Karpas-422 (cell line): ENCODE data around the gene SYT1. TPM values are rescaled to one million over a fixed set of nuclear protein-coding genes. Genes with fewer than 3 reads are reported as not detected.

Experiments used
- DNase-seq: peaks from one replicate; pipeline ENCODE4 v3.0.0-alpha.2; 2015
- H2AFZ ChIP-seq: fragments of 200-600 bp; sonication (generic); 2 replicates; pipeline ENCODE4 v1.6.1; 2014; ENCODE audit warnings: antibody characterized with exemption, low read length, mixed read lengths
- H3K27ac ChIP-seq: fragments of 200-600 bp; sonication (generic); 2 replicates; pipeline ENCODE4 v1.5.1; 2014; ENCODE audit warnings: mild to moderate bottlenecking, low read length, moderate library complexity
- H3K27me3 ChIP-seq: fragments of 200-600 bp; sonication (generic); 2 replicates; pipeline ENCODE4 v1.6.1; 2014; ENCODE audit warnings: low read length, mixed read lengths
- H3K36me3 ChIP-seq: fragments of 200-600 bp; sonication (generic); 2 replicates; pipeline ENCODE4 v1.6.1; 2014; ENCODE audit warnings: low read length, mixed read lengths; ENCODE audit not compliant: insufficient read depth
- H3K4me1 ChIP-seq: fragments of 200-600 bp; sonication (generic); 2 replicates; pipeline ENCODE4 v1.6.1; 2014; ENCODE audit warnings: mild to moderate bottlenecking, low read length, mixed read lengths
- H3K4me2 ChIP-seq: fragments of 200-600 bp; sonication (generic); 2 replicates; pipeline ENCODE4 v1.6.1; 2014; ENCODE audit warnings: low read length, low read depth, mild to moderate bottlenecking; ENCODE audit not compliant: poor library complexity, severe bottlenecking
- H3K4me3 ChIP-seq: fragments of 200-600 bp; sonication (generic); 2 replicates; pipeline ENCODE4 v1.5.1; 2014; ENCODE audit warnings: mild to moderate bottlenecking, antibody characterized with exemption, low read length, mixed read lengths
- H3K79me2 ChIP-seq: fragments of 200-600 bp; sonication (generic); 2 replicates; pipeline ENCODE4 v1.6.1; 2014; ENCODE audit warnings: mild to moderate bottlenecking, low read length, mixed read lengths
- H3K9ac ChIP-seq: fragments of 200-600 bp; sonication (generic); 2 replicates; pipeline ENCODE4 v1.6.0; 2014; ENCODE audit warnings: low read length
- H3K9me2 ChIP-seq: fragments of 200-600 bp; sonication (generic), shearing (Covaris generic); replicated peaks from 2 replicates; pipeline ENCODE4 v1.6.0; 2014; ENCODE audit warnings: mild to moderate bottlenecking, low read length, moderate library complexity; ENCODE audit not compliant: insufficient read depth
- H3K9me3 ChIP-seq: fragments of 300-700, 200-600 bp; sonication (generic); 2 replicates; pipeline ENCODE4 v1.6.1; 2014; ENCODE audit warnings: low read length, mixed read lengths
- H4K20me1 ChIP-seq: fragments of 200-600 bp; sonication (generic); 2 replicates; pipeline ENCODE4 v1.6.1; 2014; ENCODE audit warnings: mild to moderate bottlenecking, antibody characterized with exemption, low read length, low read depth; ENCODE audit not compliant: insufficient read depth
- total RNA-seq: library from RNA; depleted of rRNA; stranded (reverse); fragments of >200 nt; shearing (Covaris generic); gene quantifications from 2 replicates; pipeline ENCODE4 v1.2.3, GENCODE V29; 2014; ENCODE audit warnings: low replicate concordance

The SYT1 gene
- total RNA-seq, 1 experiment from 2014 or later = not detected

DNA sequence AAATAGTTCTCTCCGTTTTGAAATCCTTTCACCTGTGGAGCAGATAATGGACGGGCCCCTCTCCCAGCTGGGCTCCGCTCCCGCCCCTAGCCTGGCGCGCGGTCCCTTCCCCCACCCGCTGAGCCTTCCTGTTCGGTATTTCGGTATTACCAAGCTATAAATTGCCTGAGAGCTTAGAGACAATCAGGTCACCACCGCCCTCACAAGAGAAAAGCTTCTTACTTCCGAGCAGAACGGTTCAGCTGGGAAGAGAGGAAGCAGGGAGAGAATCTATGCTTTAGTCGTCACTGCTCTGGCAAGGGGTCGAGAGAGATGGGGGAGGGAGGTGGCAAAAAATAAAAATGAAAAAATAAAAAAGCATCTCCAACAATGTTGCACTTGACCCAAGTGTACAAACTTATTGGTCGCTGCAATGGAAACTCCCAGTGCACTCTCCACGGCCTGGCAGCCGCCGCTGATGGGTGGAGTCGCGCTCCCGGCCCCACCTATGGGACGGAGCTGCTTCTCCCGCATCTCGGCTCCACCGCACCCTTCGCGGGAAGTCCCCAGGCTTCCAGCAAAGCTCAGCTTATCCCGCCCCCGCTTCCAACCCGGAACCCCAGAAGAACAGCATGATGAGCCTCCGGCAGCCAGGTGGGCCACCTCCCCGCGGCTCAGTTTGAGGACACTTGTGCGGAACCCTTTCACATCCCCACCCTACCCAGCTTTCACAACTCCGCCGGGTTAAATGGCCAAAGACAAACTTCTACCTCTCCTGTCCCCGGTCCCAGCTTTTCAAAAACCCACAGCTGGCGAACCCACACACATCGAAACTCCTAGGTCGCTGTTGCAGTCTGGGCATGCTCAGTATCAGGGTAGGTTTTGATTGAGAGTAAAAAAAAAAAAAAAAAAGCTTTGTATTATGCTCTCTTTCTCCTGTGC, 832 bp upstream of the SYT1 start:
- H4K20me1 ChIP-seq = no peaks in the 10 kb centered on the region
- H3K36me3 ChIP-seq = no peaks in the 10 kb centered on the region
- H3K9me2 ChIP-seq = no peaks in the 10 kb centered on the region
- H3K27ac ChIP-seq = no peak overlapping the region
- H3K9ac ChIP-seq = no peak overlapping the region
- H3K4me1 ChIP-seq = no peaks in the 10 kb centered on the region
- H2AFZ ChIP-seq = no peak overlapping the region
- H3K79me2 ChIP-seq = no peaks in the 10 kb centered on the region
- H3K4me2 ChIP-seq = no peak overlapping the region
- DNase-seq = no peak
- no peaks in the 10 kb centered on the region for H3K27me3 ChIP-seq
- no peak overlapping the region for H3K4me3 ChIP-seq
- H3K9me3 ChIP-seq = no peaks in the 10 kb centered on the region

DNA sequence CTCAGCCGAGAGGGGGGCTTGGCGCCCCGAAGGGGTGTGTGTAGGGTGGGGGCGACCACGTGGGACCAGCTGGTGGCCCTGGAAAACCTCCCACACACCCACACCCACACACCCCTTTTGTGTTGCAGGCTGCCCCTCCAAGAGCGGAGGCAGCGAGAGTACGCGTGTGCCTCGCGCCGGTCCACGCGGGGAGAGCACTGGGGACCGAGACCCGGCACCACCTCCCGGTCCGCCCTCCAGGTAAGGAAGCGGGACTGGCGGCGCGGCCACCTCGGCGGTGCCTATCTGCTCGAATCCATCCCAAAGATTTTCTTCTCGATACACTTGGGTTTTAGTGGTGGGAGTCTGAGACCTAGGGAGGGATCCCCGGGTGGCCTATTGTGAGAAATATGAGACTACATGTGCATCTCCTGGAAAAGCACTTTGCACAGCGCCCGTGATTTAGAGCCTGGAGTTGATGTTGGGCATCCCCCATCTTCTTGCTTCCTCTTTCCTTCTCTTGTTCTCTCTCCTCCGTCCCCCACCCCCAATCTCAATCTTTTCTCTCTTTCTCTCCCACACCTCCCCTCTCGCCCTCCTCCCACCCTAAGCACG, 393 bp downstream of the SYT1 start:
- Histone ChIP-seq H3K9me2 (no peaks in the 10 kb centered on the region), H3K27me3 (no peaks in the 10 kb centered on the region), H3K36me3 (no peaks in the 10 kb centered on the region), H3K27ac (no peak overlapping the region), H3K4me2 (no peak overlapping the region), H2AFZ (no peak overlapping the region), H3K9me3 (no peaks in the 10 kb centered on the region), H3K4me1 (no peaks in the 10 kb centered on the region), H4K20me1 (no peaks in the 10 kb centered on the region), H3K79me2 (no peaks in the 10 kb centered on the region), H3K9ac (no peak overlapping the region), H3K4me3 (no peak overlapping the region)
- DNase-seq = no peak

DNA sequence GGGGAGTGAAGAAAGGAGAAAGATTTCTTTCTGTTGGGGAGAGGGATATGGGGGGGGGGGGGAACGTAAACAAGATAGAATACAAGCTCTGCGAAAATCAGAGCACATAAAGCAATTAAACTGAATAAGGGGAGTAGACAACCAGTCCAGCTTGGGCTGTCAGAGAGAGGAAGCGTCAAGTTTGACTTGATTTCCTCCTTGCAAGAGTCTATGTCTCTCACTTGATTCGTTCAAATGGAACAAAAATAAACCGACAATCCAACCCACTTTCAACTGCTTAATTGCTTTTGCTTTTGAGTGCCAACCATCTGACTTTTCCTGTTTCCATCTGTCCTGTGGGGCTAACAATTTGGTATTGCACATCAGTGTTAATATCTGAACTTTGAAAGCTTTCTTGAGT, 942 bp downstream of the SYT1 start:
- no peaks in the 10 kb centered on the region for H3K9me3 ChIP-seq
- H3K9ac ChIP-seq = no peak overlapping the region
- H4K20me1 ChIP-seq = no peaks in the 10 kb centered on the region
- no peaks in the 10 kb centered on the region for H3K36me3 ChIP-seq
- H3K4me2 ChIP-seq = no peak overlapping the region
- H3K79me2 ChIP-seq = no peaks in the 10 kb centered on the region
- DNase-seq = no peak
- no peak overlapping the region for H3K27ac ChIP-seq
- no peak overlapping the region for H2AFZ ChIP-seq
- H3K4me3 ChIP-seq = no peak overlapping the region
- no peaks in the 10 kb centered on the region for H3K9me2 ChIP-seq
- H3K4me1 ChIP-seq = no peaks in the 10 kb centered on the region
- H3K27me3 ChIP-seq = no peaks in the 10 kb centered on the region

- H3K36me3 ChIP-seq = no peaks in the 10 kb centered on the region
- no peak overlapping the region for H3K27ac ChIP-seq
- no peak overlapping the region for H2AFZ ChIP-seq
These were observed 1.9 kb downstream of the SYT1 start for GRCh38 chr12:78866518-78866917.

GRCh38 chr12:78870539-78870938, 6.0 kb downstream of the SYT1 start:
- H3K4me2 ChIP-seq = no peak overlapping the region
- no peaks in the 10 kb centered on the region for H3K27me3 ChIP-seq
- no peak for DNase-seq
- H3K9me3 ChIP-seq = no peaks in the 10 kb centered on the region
- no peaks in the 10 kb centered on the region for H3K9me2 ChIP-seq
- no peak overlapping the region for H3K4me3 ChIP-seq
- H3K4me1 ChIP-seq = no peaks in the 10 kb centered on the region
- H4K20me1 ChIP-seq = no peaks in the 10 kb centered on the region
- H3K79me2 ChIP-seq = no peaks in the 10 kb centered on the region
- H3K27ac ChIP-seq = no peak overlapping the region
- H3K36me3 ChIP-seq = no peaks in the 10 kb centered on the region
- no peak overlapping the region for H3K9ac ChIP-seq
- no peak overlapping the region for H2AFZ ChIP-seq

More at GRCh38 chr12:78866518-78866917, 1.9 kb downstream of the SYT1 start:
- H3K79me2 ChIP-seq = no peaks in the 10 kb centered on the region
- H3K4me1 ChIP-seq = no peaks in the 10 kb centered on the region
- H3K9ac ChIP-seq = no peak overlapping the region
- H3K27me3 ChIP-seq = no peaks in the 10 kb centered on the region
- no peak for DNase-seq
- H3K9me2 ChIP-seq = no peaks in the 10 kb centered on the region
- no peaks in the 10 kb centered on the region for H4K20me1 ChIP-seq
- no peak overlapping the region for H3K4me3 ChIP-seq
- H3K4me2 ChIP-seq = no peak overlapping the region
- H3K9me3 ChIP-seq = no peaks in the 10 kb centered on the region

GRCh38 chr12:78871566-78871965, 7.0 kb downstream of the SYT1 start:
- H3K27ac ChIP-seq = no peak overlapping the region
- H3K4me2 ChIP-seq = no peak overlapping the region
- H3K36me3 ChIP-seq = no peaks in the 10 kb centered on the region
- no peaks in the 10 kb centered on the region for H3K4me1 ChIP-seq
- no peak overlapping the region for H2AFZ ChIP-seq
- H3K79me2 ChIP-seq = no peaks in the 10 kb centered on the region
- no peak for DNase-seq
- H3K4me3 ChIP-seq = no peak overlapping the region
- H3K9ac ChIP-seq = no peak overlapping the region
- no peaks in the 10 kb centered on the region for H3K27me3 ChIP-seq
- H3K9me2 ChIP-seq = no peaks in the 10 kb centered on the region
- H4K20me1 ChIP-seq = no peaks in the 10 kb centered on the region
- no peaks in the 10 kb centered on the region for H3K9me3 ChIP-seq

- no peaks in the 10 kb centered on the region for H4K20me1 ChIP-seq
- H3K79me2 ChIP-seq = no peaks in the 10 kb centered on the region
- no peak overlapping the region for H3K4me2 ChIP-seq
- no peaks in the 10 kb centered on the region for H3K9me2 ChIP-seq
- no peaks in the 10 kb centered on the region for H3K36me3 ChIP-seq
- H3K9ac ChIP-seq = no peak overlapping the region
- H3K4me3 ChIP-seq = no peak overlapping the region
- no peak overlapping the region for H2AFZ ChIP-seq
- no peaks in the 10 kb centered on the region for H3K4me1 ChIP-seq
- H3K27ac ChIP-seq = no peak overlapping the region
- DNase-seq = no peak
- H3K27me3 ChIP-seq = no peaks in the 10 kb centered on the region
- no peaks in the 10 kb centered on the region for H3K9me3 ChIP-seq
These were observed 13.9 kb downstream of the SYT1 start for GRCh38 chr12:78878459-78878858.

DNA sequence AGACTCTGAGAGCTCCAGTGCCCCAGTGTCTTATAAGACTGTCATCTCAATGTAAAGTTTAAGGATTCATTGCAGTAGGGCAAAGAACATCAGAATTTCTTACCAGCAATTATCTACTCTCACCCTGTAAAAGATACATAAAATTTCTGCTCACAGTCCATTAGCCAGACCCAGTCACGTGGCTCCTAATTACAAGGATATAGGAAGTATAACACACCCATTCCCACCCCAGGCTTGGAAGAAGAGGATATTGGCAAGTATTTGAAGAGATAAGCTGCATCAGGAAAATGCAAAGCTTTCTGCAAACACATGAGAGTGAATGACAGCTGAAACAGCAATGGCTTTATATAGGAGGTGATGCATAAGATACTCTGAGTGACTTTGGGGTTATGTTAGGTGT, 14.3 kb downstream of the SYT1 start:
- no peaks in the 10 kb centered on the region for H4K20me1 ChIP-seq
- no peaks in the 10 kb centered on the region for H3K9me3 ChIP-seq
- no peaks in the 10 kb centered on the region for H3K36me3 ChIP-seq
- no peaks in the 10 kb centered on the region for H3K9me2 ChIP-seq
- H2AFZ ChIP-seq = no peak overlapping the region
- H3K9ac ChIP-seq = no peak overlapping the region
- H3K4me1 ChIP-seq = no peaks in the 10 kb centered on the region
- H3K79me2 ChIP-seq = no peaks in the 10 kb centered on the region
- no peak overlapping the region for H3K27ac ChIP-seq
- no peaks in the 10 kb centered on the region for H3K27me3 ChIP-seq
- H3K4me2 ChIP-seq = no peak overlapping the region
- DNase-seq = no peak
- H3K4me3 ChIP-seq = no peak overlapping the region
